22Rv1 (cell line): ENCODE results near the gene SORT1.

ENCODE experiments used
- CTCF ChIP-seq: fragments of 450-650 bp; IDR thresholded peaks from 2 replicates; pipeline ENCODE4 v1.5.1; 2017; ENCODE audit warnings: mild to moderate bottlenecking
- ZFX ChIP-seq: fragments of 450-650 bp; IDR thresholded peaks from 2 replicates; pipeline ENCODE4 v1.6.1; 2017; ENCODE audit warnings: antibody characterized with exemption, borderline replicate concordance

GRCh38 chr1:109277434-109278204 lies 120.1 kb downstream of the SORT1 start:
- TF ChIP-seq CTCF, result peak; percentile 91
- TF ChIP-seq ZFX, result no peak
